ENCODE results near the gene AK1. TPM values are rescaled to one million over a fixed set of nuclear protein-coding genes. Genes with fewer than 3 reads are reported as not detected.

The AK1 gene
- total and polyA plus RNA-seq, 2 experiments from 2014 or later = 16.2 to 35.5 TPM

- peaks cover 2% of the 10 kb centered on the region; the same call in 2 of the 3 replicates for H3K36me3 Mint-ChIP-seq (ENCODE audit: low read depth)
- ATAC-seq = peak; percentile 92
- H3K27ac ChIP-seq (ENCODE audit: low read depth) = no peak within 1 kb of the TSS
- H3K4me3 Mint-ChIP-seq = peak within 1 kb of the TSS; percentile 26; the same call in 1 of the 3 replicates
- H3K27me3 Mint-ChIP-seq (ENCODE audit: insufficient read depth, low read depth, poor library complexity) = peaks cover 8% of the 10 kb centered on the region
- H3K4me1 Mint-ChIP-seq = peaks cover 7% of the 10 kb centered on the region
- no peaks in the 10 kb centered on the region for H3K27me3 ChIP-seq (ENCODE audit: insufficient read depth)
- no peaks in the 10 kb centered on the region for H3K9me2 ChIP-seq (ENCODE audit: insufficient read depth)
- H3K9me3 Mint-ChIP-seq = peaks cover 12% of the 10 kb centered on the region
- peaks cover 4% of the 10 kb centered on the region; the same call in 1 of the 2 replicates for H3K4me1 ChIP-seq (ENCODE audit: insufficient read depth)
- no peaks in the 10 kb centered on the region for H4K20me1 ChIP-seq (replicated peaks; ENCODE audit: insufficient read depth)
- no peak within 1 kb of the TSS for H3K4me3 ChIP-seq
- no peak within 1 kb of the TSS for H3K27ac Mint-ChIP-seq
- H3F3A ChIP-seq (replicated peaks; ENCODE audit: low read depth) = no peaks in the 10 kb centered on the region
- H3K79me2 ChIP-seq (replicated peaks; ENCODE audit: insufficient read depth) = no peaks in the 10 kb centered on the region
- no peaks in the 10 kb centered on the region for H3K36me3 ChIP-seq (ENCODE audit: insufficient read depth)
- H2AFZ ChIP-seq = peak within 1 kb of the TSS; percentile 90
- TF ChIP-seq CTCF (conservative IDR thresholded peaks at IDR 0.05; ENCODE audit: low read depth in 2 of 2) (no peak), JUNB (IDR thresholded peaks at IDR 0.05; ENCODE audit: unreplicated experiment) (no peak), EZH2phosphoT487 (IDR thresholded peaks at IDR 0.05; ENCODE audit: unreplicated experiment) (no peak), REST (IDR thresholded peaks at IDR 0.05; ENCODE audit: unreplicated experiment) (no peak), ZNF331 (CRISPR knock-in tag; IDR thresholded peaks at IDR 0.05; ENCODE audit: low read depth) (no peak), NANOG (IDR thresholded peaks at IDR 0.05; ENCODE audit: borderline replicate concordance) (no peak), ZNF462 (CRISPR knock-in tag; IDR thresholded peaks at IDR 0.05) (no peak)
- no peak within 1 kb of the TSS for H3K4me2 ChIP-seq
- DNase-seq (ENCODE audit: low spot score) = peak; percentile 73
These were observed 23.2 kb downstream of the AK1 start, which contains the start of gene ENG for GRCh38 chr9:127854184-127854806. ENG (minus strand) TSS chr9:127854658; CDS start chr9:127854355, 303 bp downstream.

Measured in GM23338 (cell line).